CD4-positive, alpha-beta T cell treated with Interleukin-21 for 1 hour (primary cell): ENCODE results near the gene FAAH2.
"Not testable (repeated sequence)": the region's sequence is repeated elsewhere in the genome, so short reads cannot be mapped to it uniquely, and the experiment has no call there.

ENCODE experiments used
- DNase-seq: peaks from one replicate; pipeline ENCODE4 v3.0.0-alpha.2; 2020

FAAH2 gene, protein sequence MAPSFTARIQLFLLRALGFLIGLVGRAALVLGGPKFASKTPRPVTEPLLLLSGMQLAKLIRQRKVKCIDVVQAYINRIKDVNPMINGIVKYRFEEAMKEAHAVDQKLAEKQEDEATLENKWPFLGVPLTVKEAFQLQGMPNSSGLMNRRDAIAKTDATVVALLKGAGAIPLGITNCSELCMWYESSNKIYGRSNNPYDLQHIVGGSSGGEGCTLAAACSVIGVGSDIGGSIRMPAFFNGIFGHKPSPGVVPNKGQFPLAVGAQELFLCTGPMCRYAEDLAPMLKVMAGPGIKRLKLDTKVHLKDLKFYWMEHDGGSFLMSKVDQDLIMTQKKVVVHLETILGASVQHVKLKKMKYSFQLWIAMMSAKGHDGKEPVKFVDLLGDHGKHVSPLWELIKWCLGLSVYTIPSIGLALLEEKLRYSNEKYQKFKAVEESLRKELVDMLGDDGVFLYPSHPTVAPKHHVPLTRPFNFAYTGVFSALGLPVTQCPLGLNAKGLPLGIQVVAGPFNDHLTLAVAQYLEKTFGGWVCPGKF

DNA sequence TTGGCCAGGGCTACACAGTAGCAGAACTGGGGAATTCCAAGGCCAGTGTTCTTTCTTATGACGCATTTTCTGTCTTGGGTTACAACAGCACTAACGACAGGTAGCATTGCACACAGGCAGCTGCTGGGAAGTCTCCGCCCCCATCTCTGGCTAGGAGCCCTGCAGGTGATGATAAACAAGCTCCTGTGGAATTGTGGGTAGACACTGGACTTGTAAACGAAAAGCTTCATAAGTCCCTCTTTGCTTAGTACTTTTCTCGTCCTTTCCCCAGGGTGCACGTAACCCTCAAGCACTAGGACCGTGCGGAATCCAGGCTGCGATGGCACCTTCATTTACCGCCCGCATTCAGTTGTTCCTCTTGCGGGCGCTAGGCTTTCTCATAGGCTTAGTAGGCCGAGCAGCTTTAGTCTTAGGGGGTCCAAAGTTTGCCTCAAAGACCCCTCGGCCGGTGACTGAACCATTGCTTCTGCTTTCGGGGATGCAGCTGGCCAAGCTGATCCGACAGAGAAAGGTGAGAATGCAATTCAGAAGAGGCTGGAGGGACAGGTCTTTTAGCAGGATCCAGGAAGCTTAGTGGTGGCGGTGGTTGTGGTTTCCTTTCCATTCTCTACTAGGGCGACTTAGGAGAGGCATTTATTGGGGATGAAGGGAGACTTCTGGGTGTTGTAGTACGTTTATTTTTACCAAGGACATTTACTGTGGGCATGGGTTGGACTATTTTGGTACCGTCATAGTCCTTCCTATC is at the start of gene FAAH2:
TSS of gene FAAH2 (plus strand) at position 200 of the 745 bp plus-strand sequence. CDS start at position 320, 120 bp downstream.
- peak; percentile 87 for DNase-seq

DNA sequence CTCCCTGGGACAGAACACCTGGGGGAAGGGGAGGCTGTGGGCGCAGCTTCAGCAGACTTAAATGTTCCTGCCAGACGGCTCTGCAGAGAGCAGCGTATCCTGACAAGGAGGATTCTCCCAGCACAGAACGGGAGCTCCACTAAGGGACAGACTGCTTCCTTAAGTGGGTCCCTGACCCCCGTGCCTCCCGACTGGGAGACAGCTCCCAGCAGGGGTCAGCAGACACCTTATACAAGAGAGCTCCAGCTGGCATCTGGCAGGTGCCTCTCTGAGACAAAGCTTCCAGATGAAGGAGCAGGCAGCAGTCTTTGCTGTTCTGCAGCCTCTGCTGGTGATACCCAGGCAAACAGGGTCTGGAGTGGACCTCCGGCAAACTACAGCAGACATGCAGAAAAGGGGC is 44.5 kb upstream of the FAAH2 start:
- DNase-seq = no peak

DNA sequence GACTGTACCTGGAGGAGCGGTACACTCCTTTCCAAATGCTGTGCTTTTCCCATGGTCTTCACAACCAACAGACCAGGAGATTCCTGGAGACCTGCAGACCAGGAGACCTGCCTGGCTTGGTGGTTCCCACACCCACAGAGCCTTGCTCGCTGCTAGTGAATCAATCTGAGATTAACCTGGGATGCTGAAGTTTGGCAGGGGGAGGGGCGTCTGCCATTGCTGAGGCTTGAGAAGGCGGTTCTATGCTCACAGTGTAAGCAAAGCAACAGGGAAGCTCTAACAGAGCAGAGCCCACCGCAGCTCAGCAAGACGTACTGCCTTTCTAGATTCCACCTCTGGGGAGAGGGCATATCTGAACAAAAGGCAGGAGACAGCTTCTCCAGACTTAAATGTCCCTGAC is 34.5 kb upstream of the FAAH2 start:
- DNase-seq = no peak

DNA sequence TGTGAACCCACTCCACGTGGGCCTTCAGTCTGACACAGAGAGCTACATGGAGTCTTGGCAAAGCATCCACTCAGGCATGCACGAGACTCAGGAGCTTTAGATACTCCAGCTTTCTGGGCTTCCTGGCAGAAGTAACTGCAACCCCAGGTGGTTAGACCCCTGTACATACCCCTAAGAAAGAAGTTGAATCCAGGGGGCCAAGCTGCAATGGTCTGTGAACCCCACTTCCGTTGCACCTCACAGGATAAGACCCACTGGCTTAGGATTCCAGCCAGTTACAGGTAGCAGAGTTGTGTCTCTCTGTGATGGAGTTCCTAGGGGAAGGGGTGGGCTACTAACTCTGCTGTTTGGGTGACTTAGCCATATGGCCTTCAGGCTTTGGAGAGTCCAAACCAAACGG is 21.4 kb upstream of the FAAH2 start:
- DNase-seq = no peak

DNA sequence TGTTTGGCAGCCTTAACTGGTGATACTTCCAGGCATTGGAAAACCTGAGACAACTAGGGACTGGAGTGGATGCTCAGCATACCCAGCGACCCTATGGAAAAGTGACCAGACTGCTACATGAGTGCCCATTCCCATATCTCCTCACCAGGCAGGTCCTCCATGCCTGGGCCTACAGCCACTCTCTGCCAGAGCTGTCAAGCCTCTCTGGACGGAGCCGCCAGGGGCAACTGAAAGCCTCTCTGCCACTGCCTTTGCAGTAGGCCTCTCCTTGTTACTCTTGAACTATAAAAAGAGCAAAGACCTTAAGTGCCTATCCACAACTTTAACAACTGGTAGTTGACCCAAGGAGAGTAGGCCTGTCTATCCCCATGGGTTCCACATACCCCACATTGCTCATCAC is 20.2 kb upstream of the FAAH2 start:
- DNase-seq = no peak

DNA sequence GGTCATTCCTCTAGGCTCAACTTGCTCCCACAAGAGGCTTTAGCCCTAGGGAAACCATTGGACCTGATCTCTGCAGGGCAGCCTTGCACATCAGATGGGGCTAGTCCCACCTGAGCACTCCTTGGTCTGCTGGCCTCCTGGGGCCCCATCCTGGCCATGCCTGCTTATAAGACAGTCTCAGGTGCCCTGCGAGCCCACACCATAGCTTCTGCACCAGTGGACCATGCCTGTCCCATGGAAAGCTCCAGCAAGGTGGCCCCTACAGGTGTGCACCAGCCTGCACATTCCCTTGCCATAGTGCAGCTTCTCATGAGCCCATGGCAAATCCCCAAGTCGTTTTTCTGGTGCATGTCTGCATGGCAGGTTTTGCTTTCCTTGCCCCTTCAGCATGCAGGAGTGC is 19.6 kb upstream of the FAAH2 start:
- no peak for DNase-seq

DNA sequence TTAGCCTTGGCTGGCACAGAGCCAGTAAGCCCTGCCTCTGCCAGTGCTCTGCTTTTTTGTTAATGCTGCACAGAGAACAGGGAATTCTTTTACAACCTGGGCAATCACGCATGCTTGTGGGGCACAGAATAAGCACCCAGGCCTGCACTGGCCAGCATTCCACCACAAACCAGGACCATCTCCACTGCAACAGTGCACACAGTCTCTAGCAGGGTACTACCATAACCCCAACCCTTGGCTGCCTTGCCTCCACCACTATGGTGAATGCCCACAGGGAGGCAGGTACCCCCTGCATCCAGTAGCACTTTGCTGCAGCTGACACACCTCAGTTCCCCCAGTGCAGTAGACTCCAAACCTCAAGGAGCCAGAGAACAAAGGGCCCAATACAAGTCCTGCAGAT is 19.2 kb upstream of the FAAH2 start:
- no peak for DNase-seq

DNA sequence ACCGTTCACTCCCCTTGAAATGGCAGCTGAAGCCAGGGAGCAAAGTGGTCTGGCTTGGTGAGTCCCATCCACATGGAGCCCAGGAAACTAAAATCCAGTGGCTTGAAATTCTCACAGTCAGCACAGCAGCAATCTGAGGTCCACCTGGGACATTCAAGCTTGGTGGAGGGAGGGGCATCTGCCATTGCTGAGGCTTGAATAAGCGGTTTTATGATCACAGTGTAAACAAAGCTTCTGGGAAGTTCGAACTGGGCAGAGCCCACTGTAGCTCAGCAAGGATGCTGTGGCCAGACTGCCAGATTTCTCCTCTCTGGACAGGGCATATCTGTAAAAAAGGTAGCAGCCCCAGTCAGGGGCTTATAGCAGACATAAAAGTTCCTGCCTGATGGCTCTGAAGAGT is 15.5 kb upstream of the FAAH2 start:
- no peak for DNase-seq

DNA sequence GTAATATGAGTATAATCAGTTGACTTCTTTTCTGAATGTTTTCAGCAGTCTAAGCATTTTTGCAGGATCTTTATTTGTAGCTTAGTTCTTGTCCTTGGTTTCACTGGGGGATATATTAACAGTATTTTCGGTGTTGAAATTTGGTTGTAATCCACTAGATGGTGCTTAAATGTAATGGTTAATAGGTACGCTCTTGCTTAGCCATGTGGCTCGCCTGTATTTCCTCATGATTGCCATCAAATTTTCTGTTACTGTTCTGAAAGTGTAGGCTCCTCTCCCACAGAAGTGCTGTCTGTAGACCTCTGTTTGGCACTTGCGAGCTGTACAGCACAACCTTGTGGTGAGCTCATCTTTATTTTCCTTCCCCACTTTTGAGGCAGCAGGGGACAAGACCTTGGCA is 3.9 kb upstream of the FAAH2 start:
- peak; percentile 47 for DNase-seq

DNA sequence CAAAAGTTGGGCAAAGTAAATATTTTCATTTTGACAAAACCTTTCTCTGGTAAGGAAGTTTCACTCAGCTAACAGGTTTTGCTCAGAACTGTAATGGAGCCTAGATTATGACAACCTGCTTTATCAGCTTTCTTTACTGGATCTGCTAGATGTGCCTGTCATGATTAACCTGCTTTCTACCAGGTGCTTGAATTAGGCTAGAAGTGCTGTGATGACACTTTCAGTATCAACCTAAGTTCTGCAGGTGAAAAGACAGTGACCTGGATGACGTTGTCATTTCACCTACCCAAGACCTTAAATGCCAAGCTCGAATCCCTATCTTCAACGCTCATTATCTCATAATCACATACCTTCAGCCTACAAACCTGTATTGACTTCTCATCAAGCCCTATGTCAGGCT is 1.5 kb upstream of the FAAH2 start:
- DNase-seq = no peak

DNA sequence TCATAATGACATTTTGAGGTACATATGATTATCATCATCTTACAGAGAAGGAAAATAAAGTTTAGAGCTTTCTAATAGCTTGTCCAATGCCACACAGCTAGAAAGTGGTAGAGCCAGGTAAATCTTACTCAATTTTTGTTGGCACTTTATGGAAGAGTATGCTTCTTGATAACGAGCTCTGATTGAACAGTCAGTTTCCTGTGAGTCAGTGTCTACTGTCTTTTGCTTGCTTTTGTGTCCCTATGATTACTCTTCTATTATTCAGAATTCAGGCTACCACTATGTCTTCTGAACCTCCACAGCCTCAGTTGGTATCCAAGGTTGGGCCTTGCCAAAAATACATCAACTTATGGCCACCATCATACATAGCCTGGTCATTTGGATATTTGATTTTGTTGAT is 2.6 kb downstream of the FAAH2 start:
- no peak for DNase-seq

DNA sequence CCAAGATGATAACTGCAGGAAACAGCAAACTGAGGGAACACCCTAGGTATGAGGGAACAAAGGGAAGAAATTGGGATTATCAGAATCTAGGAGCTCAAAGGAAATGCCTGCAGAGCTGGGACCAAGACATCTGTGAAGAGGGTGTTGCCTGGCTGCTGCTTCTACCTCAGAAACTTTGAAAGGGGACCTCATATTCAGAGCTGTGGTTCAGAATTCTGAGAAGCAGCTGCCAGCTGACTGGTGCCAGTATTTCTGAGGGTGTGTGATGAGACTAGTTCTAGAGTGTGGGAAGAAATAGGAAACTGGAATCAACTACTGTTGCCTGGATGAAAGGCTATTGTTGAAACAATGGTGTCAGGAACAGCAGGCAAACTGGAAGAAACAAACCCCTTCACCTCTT is 8.5 kb downstream of the FAAH2 start:
- no peak for DNase-seq

DNA sequence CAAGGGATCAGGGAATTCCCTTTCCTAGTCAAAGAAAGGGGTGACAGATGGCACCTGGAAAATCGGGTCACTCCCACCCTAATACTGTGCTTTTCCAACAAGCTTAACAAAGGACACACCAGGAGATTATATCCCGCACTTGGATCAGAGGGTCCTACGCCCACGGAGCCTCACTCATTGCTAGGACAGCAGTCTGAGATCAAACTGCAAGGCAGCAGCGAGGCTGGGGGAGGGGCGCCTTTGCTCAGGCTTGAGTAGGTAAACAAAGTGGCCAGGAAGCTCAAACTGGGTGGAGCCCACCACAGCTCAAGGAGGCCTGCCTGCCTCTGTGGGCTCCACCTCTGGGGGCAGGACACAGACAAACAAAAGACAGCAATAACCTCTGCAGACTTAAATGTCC is 9.2 kb downstream of the FAAH2 start:
- DNase-seq = not testable (repeated sequence)

DNA sequence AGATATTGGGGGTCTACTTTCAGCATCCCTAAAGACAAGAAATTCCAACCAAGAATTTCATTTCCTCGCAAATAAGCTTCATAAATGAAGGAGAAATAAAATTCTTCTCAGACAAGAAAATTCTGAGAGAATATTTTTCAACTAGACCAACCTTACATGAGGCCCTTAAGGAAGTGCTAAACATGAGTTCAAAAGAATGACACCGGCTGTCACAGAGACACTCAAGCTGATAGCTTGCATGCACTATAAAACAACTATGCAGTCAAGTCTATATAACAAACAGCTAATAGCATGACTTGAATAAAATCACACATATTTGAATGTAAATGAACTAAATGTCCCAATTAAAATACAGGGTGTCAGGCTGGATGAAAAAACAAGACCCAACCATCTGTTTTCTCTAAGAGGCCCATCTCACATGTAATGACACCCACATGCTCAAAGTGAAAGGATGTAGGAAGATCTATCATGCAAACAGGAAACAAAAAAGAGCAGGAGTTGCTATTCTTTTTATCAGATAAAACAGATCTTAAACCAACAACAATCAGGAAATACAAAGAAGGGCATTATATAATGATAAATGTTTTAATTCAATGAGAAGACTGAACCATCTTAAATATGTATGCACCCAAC is 27.2 kb downstream of the FAAH2 start:
- DNase-seq = peak; percentile 10

DNA sequence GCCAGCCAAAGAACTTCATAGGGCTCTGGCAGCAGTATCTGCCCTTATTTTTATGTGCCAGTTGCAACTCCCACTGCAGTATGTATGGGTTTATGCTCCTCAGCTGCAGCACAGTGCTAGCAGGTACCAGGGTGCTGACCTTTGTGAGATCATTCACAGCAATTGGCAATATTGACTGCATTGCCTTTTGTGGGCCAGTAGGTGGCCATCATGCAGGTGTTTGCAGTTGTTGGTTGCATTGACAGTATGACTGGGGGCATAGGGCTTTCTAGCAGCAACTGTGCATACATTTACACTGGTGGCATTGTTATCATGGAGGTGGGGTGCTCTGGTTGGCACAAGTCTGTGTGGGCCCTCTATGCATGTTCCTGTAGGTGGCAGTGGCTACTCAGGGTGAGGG is 42.5 kb downstream of the FAAH2 start:
- DNase-seq = no peak

DNA sequence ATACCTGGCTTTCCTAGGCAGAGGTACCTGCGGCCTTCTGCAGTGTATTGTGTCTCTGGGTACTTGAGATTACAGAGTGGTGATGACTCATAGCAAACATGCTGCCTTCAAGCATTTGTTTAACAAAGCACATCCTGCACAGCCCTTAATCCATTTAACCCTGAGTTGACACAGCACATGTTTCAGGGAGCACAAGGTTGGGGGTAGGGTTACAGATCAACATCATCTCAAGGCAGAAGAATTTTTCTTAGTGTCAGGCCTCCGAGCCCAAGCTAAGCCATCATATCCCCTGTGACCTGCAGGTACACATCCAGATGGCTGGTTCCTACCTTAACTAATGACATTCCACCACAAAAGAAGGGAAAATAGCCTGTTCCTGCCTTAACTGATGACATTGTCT is 49.3 kb downstream of the FAAH2 start:
- DNase-seq = not testable (repeated sequence)

DNA sequence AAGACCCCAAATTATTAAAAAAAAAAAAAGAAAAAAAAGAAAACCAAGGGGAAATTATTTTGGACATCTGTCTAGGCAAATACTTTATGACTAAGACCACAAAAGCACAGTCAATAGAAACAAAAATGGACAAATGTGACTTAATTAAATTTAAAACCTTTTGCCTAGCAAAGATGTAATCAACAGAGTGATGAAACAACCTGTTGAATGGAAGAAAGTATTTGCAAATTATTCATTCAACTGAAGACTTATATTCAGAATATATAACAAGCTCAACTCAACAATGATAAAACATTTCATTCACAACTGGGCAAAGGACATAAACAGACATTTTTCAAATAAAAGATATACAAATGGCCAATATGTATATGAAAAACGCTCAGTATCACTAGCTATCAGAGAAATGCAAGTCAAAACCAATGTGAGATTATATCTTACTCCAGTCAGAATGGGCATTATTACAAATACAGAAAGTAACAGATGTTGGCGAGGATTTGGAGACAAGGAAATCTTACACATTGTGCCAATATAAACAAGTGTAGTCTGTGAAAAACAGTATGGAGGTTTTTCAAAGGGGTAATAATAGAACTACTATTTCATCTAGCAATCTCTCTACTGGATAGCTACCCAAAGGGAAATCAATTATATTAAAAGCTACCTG is 67.1 kb downstream of the FAAH2 start:
- DNase-seq = no peak

DNA sequence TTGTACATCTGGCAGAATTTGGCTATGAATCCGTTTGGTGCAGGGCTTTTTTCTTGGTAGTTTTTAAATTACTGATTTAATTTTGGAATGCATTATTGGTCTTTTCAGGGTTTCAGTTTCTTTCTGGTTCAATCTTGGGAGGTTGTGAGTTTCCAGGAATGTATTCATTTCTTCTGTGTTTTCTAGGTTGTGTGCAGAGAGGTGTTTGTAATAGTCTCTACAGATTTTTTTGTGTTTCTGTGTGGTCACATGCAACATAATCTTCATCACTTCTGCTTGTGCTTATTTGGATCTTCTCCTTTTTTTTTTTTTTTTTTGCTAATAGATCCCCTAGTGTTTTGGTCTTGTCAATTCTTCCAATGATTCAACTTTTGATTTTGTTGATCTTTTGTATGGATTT is 77.6 kb downstream of the FAAH2 start:
- no peak for DNase-seq

DNA sequence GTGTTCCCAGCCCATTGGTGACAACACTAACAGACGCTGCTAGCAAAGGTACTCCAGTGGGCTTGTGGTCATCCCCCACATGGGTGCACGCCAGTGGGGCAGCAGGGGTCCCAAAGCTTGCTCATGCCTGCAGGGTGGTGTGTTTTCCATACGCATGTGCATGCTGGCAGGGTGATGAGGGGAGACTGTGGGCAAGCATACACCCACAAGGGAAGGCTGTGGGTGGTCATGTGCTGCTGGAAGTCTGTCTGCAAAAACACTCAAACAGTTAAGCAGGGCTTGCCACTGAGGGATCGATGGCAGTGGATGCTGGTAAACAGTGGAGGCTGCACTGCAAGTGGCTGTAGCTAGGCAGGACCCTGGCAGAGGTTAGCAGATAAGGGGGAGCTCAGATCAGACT is 79.9 kb downstream of the FAAH2 start:
- no peak for DNase-seq

DNA sequence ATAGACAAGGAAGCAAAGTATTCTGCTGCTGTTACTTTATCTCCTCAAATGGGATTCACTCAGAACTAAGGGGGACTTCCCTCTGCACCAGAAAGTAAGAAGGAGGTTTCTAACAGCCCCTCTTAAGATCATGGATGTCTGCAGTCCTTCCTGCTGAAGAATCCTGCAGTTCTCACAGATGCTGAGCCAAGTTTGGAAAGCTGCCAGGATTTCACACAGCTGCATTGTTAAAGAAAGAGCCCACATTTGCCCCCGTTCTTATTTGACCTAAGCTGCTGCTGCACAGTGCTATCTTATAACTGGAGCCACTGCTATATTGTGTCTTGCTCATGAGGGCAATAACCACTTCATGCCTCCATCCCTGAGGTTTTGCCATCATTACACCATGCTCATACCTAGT is 81.1 kb downstream of the FAAH2 start:
- DNase-seq = no peak

DNA sequence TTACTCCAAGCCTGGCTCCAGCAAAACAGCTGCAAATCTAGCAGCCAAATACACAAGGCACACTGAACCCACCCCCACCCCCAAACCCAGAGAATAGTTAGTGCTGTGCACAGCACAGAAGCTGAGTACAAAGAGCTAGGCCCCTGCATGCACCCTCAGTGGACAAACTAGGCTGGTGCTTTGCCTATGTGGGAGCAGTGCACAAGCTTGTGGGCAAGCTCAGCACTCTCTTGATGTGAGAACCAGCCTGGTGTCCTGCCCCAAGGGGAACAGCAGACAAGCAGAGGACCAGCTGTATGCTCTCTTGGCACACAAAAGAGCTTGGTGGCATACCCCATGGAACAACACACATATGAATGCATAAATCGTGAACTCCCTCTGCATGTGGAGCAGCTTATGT is 81.7 kb downstream of the FAAH2 start:
- no peak for DNase-seq

DNA sequence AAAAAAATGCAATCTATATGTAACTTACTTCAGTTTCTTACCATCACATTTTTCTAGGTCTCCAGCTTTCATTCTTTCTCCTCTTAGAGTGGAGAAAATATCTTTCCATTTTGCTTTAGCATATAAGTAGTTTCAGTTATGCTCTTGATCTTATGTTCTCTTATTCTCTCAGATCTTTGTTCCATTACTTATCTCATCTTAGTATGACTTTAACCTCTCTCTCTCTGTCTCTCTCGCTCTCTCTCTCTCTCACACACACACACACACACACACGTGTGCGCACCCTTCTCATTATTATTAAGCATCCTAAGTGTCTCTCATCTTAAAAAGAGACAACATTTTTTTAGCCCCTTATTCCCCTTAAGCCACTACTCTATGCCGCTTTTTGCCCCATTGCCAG is 92.8 kb downstream of the FAAH2 start:
- no peak for DNase-seq
